ENCODE measurements around the gene LIG1.

GRCh38 chr19:48110350-48110966, 59.7 kb downstream of the LIG1 start, which contains the start of gene PLA2G4C:
- no peak for TF ChIP-seq CTBP1 (IDR thresholded peaks at IDR 0.05; ENCODE audit: borderline replicate concordance)
- TF ChIP-seq SUZ12 (IDR thresholded peaks at IDR 0.05) = no peak
- no peak for TF ChIP-seq SP1 (IDR thresholded peaks at IDR 0.05)
- no peak for TF ChIP-seq TARDBP (IDR thresholded peaks at IDR 0.05)
- no peak for TF ChIP-seq FOXM1 (IDR thresholded peaks at IDR 0.05; ENCODE audit: borderline replicate concordance)
- no peak for TF ChIP-seq FOXK2 (IDR thresholded peaks at IDR 0.05)

Data from HEK293T (cell line).